Right ventricle myocardium inferior (tissue), 1 donor: ENCODE measurements around the gene ACP2. TPM values are rescaled to one million over a fixed set of nuclear protein-coding genes. Genes with fewer than 3 reads are reported as not detected.
A peak's percentile ranks its signal among the peaks of the same experiment; 100 is the strongest.
"Not testable (repeated sequence)": the region's sequence is repeated elsewhere in the genome, so short reads cannot be mapped to it uniquely, and the experiment has no call there.

Experiments used
- ATAC-seq: fragments of 200-7000 bp; cut with Tn5 transposase; one replicate; pipeline ENCODE4 v1.9.1; 2020; ENCODE audit warnings: mild to moderate bottlenecking, moderate library complexity
- DNase-seq: peaks from one replicate; pipeline ENCODE4 v3.0.0; 2021; ENCODE audit errors: missing footprints
- intact Hi-C: fragments of 100-400 bp; cut with DNase I; formaldehyde crosslinking; loops from one replicate; pipeline ENCODE4 v1.11.0; 2022
- total RNA-seq: library from RNA; stranded (reverse); fragmentation: NEBNext Ultra II Directional; extraction: Animal tissue kit (Norgen Biotek cat#: 25700); gene quantifications from one replicate; pipeline ENCODE4 v1.2.1, GENCODE V29; 2021
- donor health status: DM: no; HTN: yes; CAD: no; lungs with severe emphysema.

The ACP2 gene
- total RNA-seq, 1 donor from 2014 or later: 21.2 TPM

DNA sequence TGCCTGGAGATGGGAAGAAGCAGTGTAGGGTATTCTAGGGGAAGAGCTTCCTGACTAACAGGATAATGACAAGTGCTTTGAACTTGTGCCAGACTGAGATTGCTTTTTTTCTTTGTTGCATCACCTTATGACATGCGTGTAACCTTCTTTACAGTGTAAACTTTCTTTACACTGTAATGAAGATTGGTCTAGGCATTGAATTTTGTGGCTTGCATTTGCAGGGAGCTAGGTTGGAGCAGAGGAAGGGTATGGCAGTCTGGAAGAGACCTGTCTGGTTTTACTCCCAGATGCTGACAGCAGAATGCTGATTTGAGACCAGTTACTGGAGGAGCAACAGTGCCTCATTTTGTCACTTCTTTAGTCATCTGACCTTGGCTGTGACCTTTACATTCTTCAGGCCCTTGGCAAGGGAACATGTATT is 28.2 kb downstream of the ACP2 start:
- DNase-seq (no peak), ATAC-seq (no peak)

DNA sequence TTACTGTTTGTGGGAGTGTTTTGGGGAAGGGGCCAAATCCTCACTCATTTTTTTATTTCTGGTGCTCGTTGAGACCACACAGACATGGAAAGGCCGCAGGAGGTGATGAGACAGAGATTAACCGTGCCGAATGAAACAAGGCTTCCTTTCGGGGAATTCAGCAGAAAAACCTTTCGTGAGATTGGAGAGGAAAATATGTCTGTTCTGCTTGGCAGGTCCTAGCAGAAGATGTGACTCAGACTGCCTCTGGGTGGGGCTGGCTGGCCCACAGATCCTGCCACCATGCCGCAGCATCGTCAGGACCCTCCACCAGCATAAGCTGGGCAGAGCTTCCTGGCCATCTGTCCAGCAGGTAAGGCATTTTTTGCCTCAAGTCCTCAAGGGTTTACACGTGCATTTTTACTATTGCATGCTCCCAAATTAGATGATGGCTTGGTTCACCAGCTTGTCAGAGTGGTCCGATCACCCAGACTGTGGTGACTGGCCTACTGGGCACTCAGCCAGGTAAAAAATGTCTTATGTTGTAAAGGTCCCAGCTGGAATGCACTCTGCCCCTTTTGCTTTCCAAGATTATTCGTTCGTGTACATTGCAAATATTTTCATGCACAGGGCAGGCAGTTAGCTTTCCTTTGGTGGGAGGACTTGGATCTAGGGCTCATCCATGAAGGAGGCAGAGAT is 32.4 kb downstream of the ACP2 start:
- ATAC-seq (no peak), DNase-seq (no peak)
- intact Hi-C loops: loop anchor here (5.0 kb wide), 1 partner anchor 41 kb away; the partner anchor contains the start of gene NR1H3

More for the DNA sequence above, 28.2 kb downstream of the ACP2 start:
- intact Hi-C loops: no loop called here

DNA sequence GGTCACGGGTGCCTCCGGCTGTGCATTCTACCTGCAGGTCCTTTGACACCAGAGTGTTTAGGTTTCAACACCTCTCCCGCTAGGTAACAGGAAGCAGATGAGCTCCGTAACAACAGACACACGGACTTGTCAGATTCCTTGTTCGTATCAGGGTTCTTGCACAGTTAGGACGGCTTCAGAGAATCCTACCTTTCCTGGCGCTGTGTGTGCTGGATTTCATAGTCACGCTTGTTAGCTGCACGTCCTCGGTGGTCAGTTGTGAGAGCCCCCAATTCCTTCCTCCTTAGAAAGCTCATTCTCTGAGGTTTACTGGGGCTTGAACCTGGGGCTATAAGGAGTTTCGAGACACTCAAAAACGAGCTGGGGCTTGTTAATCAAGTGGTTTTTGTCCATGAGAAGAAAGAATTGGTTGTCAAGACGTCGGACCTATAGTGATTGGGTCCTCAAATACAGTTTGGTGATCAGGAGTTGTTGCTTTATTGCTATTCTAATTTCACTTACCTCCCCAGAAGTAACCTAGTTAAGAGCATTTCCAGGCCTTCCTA is 33.2 kb downstream of the ACP2 start:
- DNase-seq (no peak), ATAC-seq (no peak)
- intact Hi-C loops: loop anchor here (2.0 to 5.0 kb wide), 2 partner anchors 29 to 42 kb away; partner anchors contain the start of genes NR1H3 and PACSIN3

DNA sequence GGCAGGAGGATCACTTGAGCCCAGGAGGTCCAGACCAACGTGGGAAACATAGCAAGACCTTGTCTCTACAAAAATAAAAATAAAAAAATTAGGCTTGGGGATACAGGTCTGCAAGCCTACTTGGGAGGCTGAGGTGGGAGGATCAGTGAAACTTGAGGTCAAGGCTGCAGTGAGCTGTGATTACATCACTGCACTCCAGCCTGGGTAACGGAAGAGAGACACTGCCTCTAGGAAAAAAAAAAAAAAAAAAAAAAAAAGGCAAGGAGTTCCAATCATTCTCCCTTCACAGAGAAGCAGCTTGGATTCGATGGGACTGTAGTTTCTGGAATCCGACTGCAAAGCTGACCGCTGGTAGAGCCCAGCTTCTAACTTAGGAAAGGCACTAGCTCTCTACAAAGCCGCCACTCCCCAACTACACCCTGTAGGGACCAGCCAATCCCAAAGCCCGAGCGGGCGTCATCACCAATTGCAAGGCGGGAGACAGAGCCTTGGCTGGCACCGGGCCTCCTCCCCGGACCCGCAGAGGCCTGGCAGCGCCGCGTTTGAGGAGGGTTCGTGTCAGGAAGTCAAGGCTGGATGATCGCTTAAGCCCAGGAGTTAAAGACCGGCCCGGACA is 34.6 kb downstream of the ACP2 start:
- DNase-seq (peak; percentile 96), ATAC-seq (peak; percentile 94)
- intact Hi-C loops: loop anchor here (2.0 to 5.0 kb wide), 2 partner anchors 27 to 37 kb away; partner anchors contain the start of genes ARFGAP2 and PACSIN3

DNA sequence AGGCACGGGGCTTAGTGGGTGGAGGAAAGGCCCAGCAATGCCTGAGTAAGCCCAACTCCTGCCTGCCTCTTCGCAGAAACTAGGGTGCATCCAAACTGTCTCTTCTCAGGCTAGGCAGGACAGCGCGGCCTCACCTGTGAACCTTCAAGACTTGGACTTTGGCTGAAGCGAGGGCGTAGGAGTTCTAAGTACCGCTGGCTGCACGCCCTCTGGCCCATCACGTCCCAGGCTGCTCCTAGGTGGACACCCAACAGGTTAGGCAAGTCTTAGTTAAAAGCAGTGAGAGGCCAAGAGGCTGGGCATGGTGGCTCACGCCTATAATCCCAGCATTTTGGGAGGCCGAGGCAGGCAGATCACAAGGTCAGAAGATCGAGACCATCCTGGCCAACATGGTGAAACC is 35.7 kb downstream of the ACP2 start:
- no peak for DNase-seq
- intact Hi-C loops: loop anchor here (5.0 kb wide), 1 partner anchor 36 kb away; the partner anchor contains the start of gene ARFGAP2
- ATAC-seq: no peak

DNA sequence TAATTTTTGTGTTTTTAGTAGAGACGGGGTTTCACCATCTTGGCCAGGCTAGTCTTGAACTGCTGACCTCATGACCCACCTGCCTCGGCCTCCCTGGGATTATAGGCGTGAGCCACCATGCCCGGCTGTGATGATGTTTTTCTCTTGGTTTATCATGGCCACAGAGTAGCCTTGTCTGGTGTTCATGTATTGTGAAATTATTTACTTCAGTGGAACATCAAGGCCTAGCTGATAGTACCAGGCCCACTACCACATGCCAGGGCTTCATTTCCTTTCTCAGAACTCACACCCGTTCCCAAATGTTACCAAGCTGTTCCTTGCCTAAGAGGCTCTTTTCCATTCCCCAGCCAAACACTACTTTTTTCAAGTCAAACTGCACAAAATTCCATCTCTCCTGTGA is 40.0 kb downstream of the ACP2 start:
- intact Hi-C loops: no loop called here
- DNase-seq: no peak
- ATAC-seq: no peak

DNA sequence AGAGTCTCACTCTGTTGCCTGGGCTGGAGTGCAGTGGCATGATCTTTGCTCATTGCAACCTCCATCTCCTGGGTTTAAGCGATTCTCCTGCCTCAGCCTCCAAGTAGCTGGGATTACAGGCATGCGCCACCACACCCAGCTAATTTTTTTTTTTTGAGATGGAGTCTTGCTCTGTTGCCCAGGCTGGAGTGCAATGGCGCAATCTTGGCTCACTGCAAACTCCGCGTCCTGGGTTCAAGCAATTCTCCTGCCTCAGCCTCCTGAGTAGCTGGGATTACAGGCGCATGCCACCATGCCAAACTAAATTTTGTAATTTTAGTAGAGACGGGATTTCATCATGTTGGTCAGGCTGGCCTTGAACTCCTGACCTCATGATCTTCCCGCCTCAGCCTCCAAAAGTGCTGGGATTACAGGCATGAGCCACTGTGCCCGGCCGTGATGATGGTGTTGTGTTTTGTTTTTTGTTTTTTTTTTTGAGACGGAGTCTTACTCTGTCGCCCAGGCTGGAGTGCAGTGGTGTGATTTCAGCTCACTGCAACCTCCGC is 40.5 kb downstream of the ACP2 start:
- DNase-seq, ATAC-seq, intact Hi-C loops: not testable (repeated sequence)

DNA sequence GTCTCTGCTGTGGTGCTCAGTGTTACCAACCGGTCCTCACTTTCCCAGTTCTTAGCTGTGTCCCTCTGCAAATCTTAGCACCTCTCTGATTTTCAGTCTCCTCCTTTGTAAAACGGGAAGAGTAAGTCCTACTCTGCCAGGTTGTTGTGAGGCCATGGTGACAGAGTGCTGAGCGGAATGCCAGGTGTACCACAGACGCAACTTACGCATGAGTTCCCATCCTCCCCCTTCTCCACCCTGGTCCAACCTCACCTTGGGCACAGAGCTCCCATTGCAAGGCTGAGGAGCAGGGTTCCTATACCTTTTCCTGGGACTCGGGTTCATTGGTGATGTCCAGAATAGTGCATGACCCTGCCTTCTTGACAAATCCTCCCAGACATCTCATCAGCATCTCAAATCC is 41.2 kb downstream of the ACP2 start:
- intact Hi-C loops: no loop called here
- DNase-seq: no peak
- no peak for ATAC-seq

DNA sequence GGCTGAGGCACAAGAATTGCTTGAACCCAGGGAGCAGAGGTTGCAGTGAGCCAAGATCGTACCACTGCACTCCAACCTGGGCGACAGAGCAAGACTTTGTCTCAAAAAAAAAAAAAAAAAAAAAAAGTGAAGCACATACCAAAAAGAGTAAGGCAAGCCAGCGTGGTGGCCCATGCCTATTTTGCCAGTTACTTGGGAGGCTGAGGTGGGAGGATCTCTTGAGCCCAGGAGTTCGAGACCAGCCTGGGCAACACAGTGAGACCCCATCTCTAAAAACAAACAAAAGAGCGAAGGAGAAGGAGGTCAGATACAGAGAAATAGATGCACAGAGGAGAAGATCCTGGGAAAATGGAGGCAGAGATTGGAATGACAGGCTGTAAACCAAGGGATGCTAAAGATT is 42.0 kb downstream of the ACP2 start:
- DNase-seq, intact Hi-C loops, ATAC-seq: not testable (repeated sequence)

DNA sequence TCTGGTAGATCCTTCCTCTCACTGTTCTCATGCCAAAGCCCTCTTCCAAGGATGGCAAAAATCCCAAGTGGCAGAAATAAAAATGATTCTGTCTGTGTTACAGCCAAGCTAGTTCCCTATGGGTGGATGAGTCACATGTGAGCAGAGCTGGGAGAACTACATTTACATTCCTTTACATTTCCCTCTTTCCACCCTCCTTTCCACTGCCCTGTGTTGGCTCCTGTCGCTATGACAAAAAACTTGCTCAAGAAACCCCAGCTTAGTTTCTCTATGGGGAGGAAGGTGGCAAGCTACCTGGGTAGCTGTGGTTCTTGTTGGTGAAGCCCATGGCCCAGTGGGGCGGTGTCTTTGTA is 44.0 kb downstream of the ACP2 start:
- intact Hi-C loops: no loop called here
- DNase-seq (no peak), ATAC-seq (no peak)

DNA sequence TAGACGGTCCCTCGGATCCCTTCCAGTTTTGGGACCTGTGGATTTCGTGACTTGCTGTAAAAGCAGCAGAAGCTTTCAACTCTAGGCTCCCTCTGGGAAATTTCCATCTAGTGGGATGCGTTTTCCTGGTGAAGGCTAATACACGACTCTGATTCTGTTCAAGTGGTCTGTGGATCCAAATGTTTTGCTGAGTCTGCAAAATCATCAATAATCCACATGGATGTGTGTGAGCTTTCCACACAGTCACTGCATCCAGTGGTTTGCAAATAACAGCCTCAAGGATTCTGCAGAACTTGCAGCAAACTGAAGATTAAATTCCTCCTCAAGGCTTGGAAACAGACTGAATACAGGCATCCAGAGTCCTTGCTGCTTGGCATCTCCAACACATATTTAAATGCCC is 46.0 kb downstream of the ACP2 start:
- DNase-seq (no peak), ATAC-seq (no peak)
- intact Hi-C loops: no loop called here

DNA sequence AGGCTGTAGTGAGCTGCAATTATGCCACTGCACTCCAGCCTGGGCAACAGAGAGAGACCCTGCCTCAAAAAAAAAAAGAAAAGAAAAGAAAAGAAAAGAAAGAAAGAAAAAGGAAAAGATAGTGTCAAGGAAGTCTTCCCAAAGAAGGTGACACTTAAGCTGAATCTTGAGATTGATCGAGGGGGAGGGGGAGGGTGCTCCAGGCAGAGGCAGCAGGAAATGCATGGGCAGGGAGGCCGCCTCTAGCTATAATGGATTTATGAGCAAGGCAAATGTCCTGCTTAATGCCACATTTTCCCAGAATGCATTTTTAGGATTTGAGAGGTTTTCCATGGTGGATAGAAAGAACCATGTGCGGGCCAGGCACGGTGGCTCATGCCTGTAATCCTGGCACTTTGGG is 47.6 kb downstream of the ACP2 start:
- ATAC-seq (no peak), DNase-seq (no peak)
- intact Hi-C loops: no loop called here

DNA sequence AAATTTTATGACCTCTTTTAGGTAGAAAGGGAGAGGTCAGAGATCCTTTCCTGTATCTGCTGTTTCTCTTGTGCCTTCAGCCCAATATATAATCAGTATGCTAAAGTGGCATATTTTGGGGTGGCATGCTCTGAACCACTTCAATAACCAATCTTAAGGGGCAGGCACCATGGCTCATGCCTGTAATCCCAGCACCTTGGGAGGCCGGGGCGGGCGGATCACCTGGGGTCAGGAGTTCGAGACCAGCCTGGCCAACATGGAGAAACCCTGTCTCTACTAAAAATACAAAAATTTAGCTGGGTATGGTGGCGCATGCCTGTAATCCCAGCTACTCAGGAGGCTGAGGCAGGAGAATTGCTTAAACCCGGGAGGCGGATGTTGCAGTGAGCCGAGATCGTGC is 50.5 kb downstream of the ACP2 start:
- ATAC-seq, intact Hi-C loops, DNase-seq: not testable (repeated sequence)

DNA sequence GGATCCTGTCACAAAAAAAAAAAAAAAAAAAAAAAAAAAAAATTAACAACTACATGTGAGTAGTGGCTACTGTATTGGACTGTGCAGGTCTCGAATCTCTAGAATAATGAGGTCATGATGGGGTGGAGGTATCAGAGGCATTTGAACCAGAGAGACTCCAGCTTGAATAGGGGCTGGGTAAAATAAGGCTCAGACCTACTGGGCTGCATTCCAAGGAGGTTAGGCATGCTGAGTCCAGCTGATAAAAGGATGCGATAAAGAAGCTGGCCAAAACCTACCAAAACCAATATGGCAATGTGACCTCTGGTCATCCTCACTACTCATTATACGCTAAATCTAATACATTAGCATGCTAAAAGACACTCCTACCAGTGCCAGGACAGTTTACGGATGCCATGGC is 56.5 kb downstream of the ACP2 start:
- DNase-seq: no peak
- no peak for ATAC-seq
- intact Hi-C loops: no loop called here

DNA sequence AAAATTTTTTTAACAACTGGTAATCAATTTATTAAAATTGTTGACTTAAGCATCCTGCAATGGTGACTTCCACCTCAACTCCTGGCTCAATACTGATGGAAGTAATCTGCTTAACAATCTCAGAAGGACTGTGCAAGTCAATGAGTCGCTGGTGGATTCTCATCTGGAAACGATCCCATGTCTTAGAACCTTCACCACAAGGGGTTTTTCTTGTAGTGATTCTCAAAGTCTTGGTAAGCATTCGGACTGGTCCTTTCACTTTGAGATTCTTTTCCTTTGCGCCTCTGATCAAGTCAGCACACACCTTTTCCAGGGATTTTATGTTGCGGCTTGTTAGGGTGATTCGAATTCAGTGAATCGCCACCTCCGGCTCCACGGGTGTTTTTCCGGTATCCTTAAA is 57.5 kb downstream of the ACP2 start:
- intact Hi-C loops, DNase-seq, ATAC-seq: not testable (repeated sequence)

Other genes with a start within 250 kb of the ACP2 start
- 45.8 TPM for gene ARFGAP2, start 71.9 kb downstream of the ACP2 start, total RNA-seq
- gene PACSIN3, start 62.4 kb downstream of the ACP2 start, total RNA-seq: 177 TPM
- 10.3 TPM for gene DDB2, start 33.8 kb downstream of the ACP2 start, total RNA-seq
- 22.3 TPM for gene NR1H3, start 9.2 kb upstream of the ACP2 start, total RNA-seq
- gene MADD, start 21.3 kb upstream of the ACP2 start, total RNA-seq: 40.2 TPM
- gene MYBPC3, start 103.9 kb upstream of the ACP2 start, total RNA-seq: 2,397 TPM
- 14.6 TPM for gene SPI1, start 129.7 kb upstream of the ACP2 start, total RNA-seq
- gene SLC39A13, start 159.8 kb upstream of the ACP2 start, total RNA-seq: 35.0 TPM
- gene PSMC3, start 177.6 kb upstream of the ACP2 start, total RNA-seq: 160 TPM
- gene RAPSN, start 200.3 kb upstream of the ACP2 start, total RNA-seq: 7.0 TPM